MCF 10A (cell line): ENCODE data around the gene PCSK5. TPM values are rescaled to one million over a fixed set of nuclear protein-coding genes. Genes with fewer than 3 reads are reported as not detected.

Experiments used
- BruUV-seq: library from RNA; stranded (reverse); fragments of 400-500 nt; replicated peaks from 2 replicates; lab custom pipeline; 2021; lab: Mats Ljungman, UMichigan
- CTCF ChIA-PET: fragments of 300-600 bp; sonication (Branson Sonifier 250); formaldehyde crosslinking; extraction: SDS; loops from one replicate; lab custom pipeline; 2021; ENCODE audit warnings: antibody characterized with exemption, inconsistent platforms; lab: Yijun Ruan, JAX
- POLR2A ChIA-PET: fragments of 300-600, 350-650 bp; sonication (Branson Sonifier 250); formaldehyde crosslinking; extraction: SDS; loops from one replicate; lab custom pipeline; 2020; ENCODE audit warnings: antibody characterized with exemption, inconsistent platforms; lab: Yijun Ruan, JAX
- DNase-seq: peaks from one replicate; pipeline ENCODE4 v3.0.0-alpha.2; 2018; ENCODE audit not compliant: unreplicated experiment
- H3K27ac Mint-ChIP-seq: one replicate; pipeline ENCODE4 v1.8.0; 2022; ENCODE audit warnings: mild to moderate bottlenecking, low read depth, mixed read lengths; ENCODE audit not compliant: unreplicated experiment
- H3K27me3 Mint-ChIP-seq: one replicate; pipeline ENCODE4 v1.8.0; 2022; ENCODE audit warnings: mixed read lengths; ENCODE audit not compliant: insufficient read depth, unreplicated experiment
- H3K36me3 Mint-ChIP-seq: one replicate; pipeline ENCODE4 v1.8.0; 2022; ENCODE audit warnings: mild to moderate bottlenecking, moderate library complexity, mixed read lengths; ENCODE audit not compliant: insufficient read depth, unreplicated experiment
- H3K4me1 Mint-ChIP-seq: one replicate; pipeline ENCODE4 v1.8.0; 2022; ENCODE audit warnings: mixed read lengths; ENCODE audit not compliant: insufficient read depth, unreplicated experiment
- H3K4me3 Mint-ChIP-seq: one replicate; pipeline ENCODE4 v1.8.0; 2022; ENCODE audit warnings: mild to moderate bottlenecking, moderate library complexity, mixed read lengths; ENCODE audit not compliant: unreplicated experiment
- H3K9me3 Mint-ChIP-seq: one replicate; pipeline ENCODE4 v1.8.0; 2022; ENCODE audit warnings: mixed read lengths; ENCODE audit not compliant: unreplicated experiment
- CTCF ChIP-seq: fragments of 200-600 bp; IDR thresholded peaks from one replicate; pipeline ENCODE4 v1.8.0; 2022; ENCODE audit warnings: antibody characterized with exemption, mild to moderate bottlenecking; ENCODE audit not compliant: unreplicated experiment
- intact Hi-C: fragments of 100-400 bp; cut with micrococcal nuclease; formaldehyde crosslinking; loops from 2 replicates; pipeline ENCODE4 v1.14.1; 2022
- total RNA-seq: library from RNA; stranded (reverse); gene quantifications from 2 replicates; pipeline ENCODE4 v1.2.3, GENCODE V29; 2022

Gene PCSK5
- total RNA-seq, 1 experiment from 2014 or later: not detected

- no peak overlapping the region for H3K4me3 Mint-ChIP-seq
- no TSS peak for BruUV-seq
- ChIA-PET CTCF (interaction anchor here (0.8 to 1.7 kb wide), 6 partner anchors 17 to 1135 kb away, joined by 3 to 6 read pairs (median 4); no protein-coding TSS in a partner anchor), POLR2A (interaction anchor here (2.8 kb wide), 1 partner anchor 19 kb away, joined by 24 read pairs; the partner anchor contains the start of gene RFK)
- peaks cover 30% of the 10 kb centered on the region for H3K4me1 Mint-ChIP-seq
- no peak for TF ChIP-seq CTCF
- H3K9me3 Mint-ChIP-seq: no peaks in the 10 kb centered on the region
- H3K27me3 Mint-ChIP-seq: no peaks in the 10 kb centered on the region
- no peak overlapping the region for H3K27ac Mint-ChIP-seq
- intact Hi-C loops: loop anchor here (10.0 kb wide), 1 partner anchor 69 kb away; no protein-coding TSS in a partner anchor
- no peak for DNase-seq
- no peaks in the 10 kb centered on the region for H3K36me3 Mint-ChIP-seq
Observed at GRCh38 chr9:76373784-76374474, 483.5 kb downstream of the PCSK5 start.

- POLR2A ChIA-PET: no interaction called here
- peak; percentile 86 for DNase-seq
- intact Hi-C loops: loop anchor here (10.0 kb wide), 1 partner anchor 70 kb away; no protein-coding TSS in a partner anchor
- CTCF ChIA-PET: interaction anchor here (0.6 to 1.7 kb wide), 6 partner anchors 16 to 1002 kb away, joined by 3 to 8 read pairs (median 4); no protein-coding TSS in a partner anchor
- Mint-ChIP-seq H3K4me3 (peak overlapping the region; percentile 16), H3K4me1 (peaks cover 37% of the 10 kb centered on the region), H3K9me3 (no peaks in the 10 kb centered on the region), H3K36me3 (no peaks in the 10 kb centered on the region), H3K27ac (peak overlapping the region; percentile 54), H3K27me3 (no peaks in the 10 kb centered on the region)
- TF ChIP-seq CTCF: no peak
- BruUV-seq: no TSS peak
Observed at GRCh38 chr9:76374783-76375559, 484.5 kb downstream of the PCSK5 start.

GRCh38 chr9:76377791-76378190 lies 487.3 kb downstream of the PCSK5 start:
- CTCF ChIA-PET: interaction anchor here (0.8 to 1.5 kb wide), 3 partner anchors 16 to 281 kb away, joined by 3 read pairs; no protein-coding TSS in a partner anchor
- H3K4me1 Mint-ChIP-seq: peaks cover 30% of the 10 kb centered on the region

More at GRCh38 chr9:76377791-76378190, 487.3 kb downstream of the PCSK5 start:
- Mint-ChIP-seq H3K4me3 (no peak overlapping the region), H3K9me3 (no peaks in the 10 kb centered on the region), H3K27ac (no peak overlapping the region), H3K36me3 (no peaks in the 10 kb centered on the region), H3K27me3 (no peaks in the 10 kb centered on the region)
- intact Hi-C loops: loop anchor here (10.0 kb wide), 1 partner anchor 73 kb away; no protein-coding TSS in a partner anchor
- no peak for DNase-seq
- POLR2A ChIA-PET: interaction anchor here (1.2 kb wide), 1 partner anchor 16 kb away, joined by 5 read pairs; the partner anchor contains the start of gene RFK
- no TSS peak for BruUV-seq
- TF ChIP-seq CTCF: no peak
